T47D (cell line): Measurements from ENCODE around the gene OR12D1.
"Not testable (repeated sequence)": the region's sequence is repeated elsewhere in the genome, so short reads cannot be mapped to it uniquely, and the experiment has no call there.

Experiments used
- DNase-seq, 2 experiments: peaks; one replicate each; pipeline versions ENCODE4 v3.0.0 to v3.0.0-alpha.2; 2011 to 2012; ENCODE audit warnings: low read depth in 1 of 2, low spot score in 1 of 2
- JUND ChIP-seq: IDR thresholded peaks from 2 replicates; pipeline ENCODE4 v1.6.1; 2012; ENCODE audit warnings: low read depth
- in situ Hi-C: cut with HindIII; loops from 2 replicates; pipeline ENCODE4 v1.10.0; 2016; ENCODE audit warnings: low sequenced_read_pairs, low pct_unique_long_range_greater_than_20kb

Gene OR12D1

GRCh38 chr6:29442719-29443118 lies 28.0 kb downstream of the OR12D1 start:
- TF ChIP-seq JUND: no peak
- in situ Hi-C loops: no loop called here
- no peak for DNase-seq

- in situ Hi-C loops, DNase-seq: not testable (repeated sequence)
Observed at GRCh38 chr6:29444031-29444430, 29.3 kb downstream of the OR12D1 start.

DNA sequence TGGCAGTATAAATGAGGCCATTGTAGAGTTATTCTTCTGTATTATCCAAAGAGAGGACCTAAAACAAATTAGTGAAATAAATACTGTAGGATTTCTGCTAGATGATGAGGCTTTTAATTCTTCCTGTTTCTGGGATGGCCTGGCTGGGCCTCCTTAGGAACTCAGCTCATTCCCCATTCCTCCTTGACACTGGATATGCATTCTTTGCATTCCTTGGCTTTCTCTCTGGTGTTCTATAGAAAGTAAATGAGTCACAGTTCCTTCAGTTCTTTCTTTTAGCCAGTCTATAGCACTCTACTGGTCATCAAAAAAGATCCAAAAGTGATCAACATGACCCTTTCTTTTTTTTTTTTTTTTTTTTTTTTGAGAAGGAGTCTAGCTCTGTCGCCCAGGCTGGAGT lies 32.9 kb downstream of the OR12D1 start:
- no peak for TF ChIP-seq JUND
- in situ Hi-C loops: no loop called here
- DNase-seq: peak in 1 of 2 experiments; percentile 7

DNA sequence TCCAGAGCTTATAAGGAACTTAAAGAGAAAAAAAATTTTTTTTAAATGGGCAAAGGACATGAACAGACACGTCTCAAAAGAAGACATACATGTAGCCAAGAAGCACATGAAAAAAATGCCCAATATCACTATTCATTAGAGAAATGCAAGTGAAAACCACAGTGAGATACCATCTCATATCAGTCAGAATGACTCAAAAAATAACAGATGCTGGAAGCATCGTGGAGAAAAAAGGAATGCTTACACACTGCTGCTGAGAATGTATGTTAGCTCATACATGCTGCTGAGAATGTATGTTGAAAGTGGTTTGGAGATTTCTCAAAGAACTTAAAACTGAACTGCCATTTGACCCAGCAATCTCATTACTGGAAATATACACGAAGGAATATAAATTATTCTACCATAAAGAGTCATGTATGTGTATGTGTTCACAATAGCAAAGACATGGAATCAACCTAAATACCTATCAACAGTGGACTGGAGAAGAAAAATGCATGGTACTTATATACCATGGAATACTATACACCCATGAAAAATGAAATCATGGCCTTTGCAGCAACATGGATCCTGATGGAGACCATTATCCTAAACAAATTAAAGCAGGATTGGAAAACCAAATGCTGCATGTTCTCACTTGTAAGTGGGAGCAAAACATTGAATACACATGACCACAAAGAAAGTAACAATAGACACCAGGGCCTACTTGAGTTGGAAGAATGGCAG lies 36.9 kb downstream of the OR12D1 start:
- no peak for TF ChIP-seq JUND
- DNase-seq: no peak
- in situ Hi-C loops: no loop called here

DNA sequence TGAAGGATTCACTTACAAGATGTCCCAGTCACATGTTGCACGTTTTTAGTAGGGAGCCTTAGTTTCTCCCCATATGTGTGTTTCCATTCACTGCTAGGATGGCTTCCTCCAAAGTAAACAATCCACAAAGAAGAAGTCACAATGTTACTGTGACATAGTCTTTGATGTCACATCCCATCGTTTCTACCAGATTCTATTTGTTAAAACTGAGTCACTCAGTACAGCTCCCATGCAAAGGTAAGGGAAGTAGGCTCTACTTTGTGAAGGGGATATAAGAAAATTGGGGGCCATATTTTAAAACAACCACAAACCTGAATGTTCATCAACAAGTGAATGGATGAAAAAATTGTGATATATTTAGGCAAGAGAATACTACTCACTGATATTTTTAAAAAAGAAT lies 42.2 kb downstream of the OR12D1 start, which contains the start of the genes OR11A1 and OR2H1:
TSS of gene OR11A1 (minus strand) at position 101 of the 400 bp plus-strand sequence. CDS start 29,430 bp downstream, outside the sequence.
TSS of gene OR2H1 (plus strand) at position 185 of the 400 bp plus-strand sequence. CDS start 4,615 bp downstream, outside the sequence.
- in situ Hi-C loops: no loop called here

DNA sequence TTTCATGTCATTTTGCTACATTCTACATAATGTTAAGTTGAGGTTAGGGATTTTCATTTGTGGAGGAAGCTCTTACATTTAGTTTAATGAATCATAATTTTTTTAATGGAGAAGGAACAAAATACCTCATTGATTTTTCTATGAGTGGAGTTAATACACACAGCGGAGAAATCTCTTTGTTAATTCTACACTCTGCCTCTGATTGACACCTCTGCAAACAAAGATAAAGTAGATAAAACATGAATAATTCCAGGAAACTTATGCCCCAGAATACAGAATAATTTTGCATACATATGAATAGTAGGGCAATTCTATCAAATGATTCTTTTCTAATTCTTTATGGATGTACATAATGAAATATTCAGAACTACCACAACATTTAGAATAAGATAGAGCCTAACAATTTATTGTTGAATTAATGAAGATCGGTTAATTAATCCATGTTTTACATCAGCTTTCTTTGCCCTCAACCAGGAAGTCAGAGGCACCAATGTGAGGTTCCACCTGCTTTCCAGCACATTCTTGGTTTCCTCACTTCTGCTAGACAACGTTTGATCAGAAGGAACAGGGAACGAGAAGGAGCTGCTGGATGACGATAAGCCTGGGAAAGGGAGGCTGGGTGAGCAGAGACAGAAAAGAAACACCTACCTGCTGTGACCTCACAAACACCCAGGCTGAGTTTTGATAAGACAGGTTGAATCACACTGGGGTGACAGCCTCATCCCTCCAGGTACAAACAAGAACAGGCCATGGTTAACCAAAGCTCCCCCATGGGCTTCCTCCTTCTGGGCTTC lies 46.5 kb downstream of the OR12D1 start:
- DNase-seq: no peak
- in situ Hi-C loops: no loop called here
- no peak for TF ChIP-seq JUND

More for the DNA sequence above, 42.2 kb downstream of the OR12D1 start, which contains the start of the genes OR11A1 and OR2H1:
- no peak for DNase-seq
- no peak for TF ChIP-seq JUND

DNA sequence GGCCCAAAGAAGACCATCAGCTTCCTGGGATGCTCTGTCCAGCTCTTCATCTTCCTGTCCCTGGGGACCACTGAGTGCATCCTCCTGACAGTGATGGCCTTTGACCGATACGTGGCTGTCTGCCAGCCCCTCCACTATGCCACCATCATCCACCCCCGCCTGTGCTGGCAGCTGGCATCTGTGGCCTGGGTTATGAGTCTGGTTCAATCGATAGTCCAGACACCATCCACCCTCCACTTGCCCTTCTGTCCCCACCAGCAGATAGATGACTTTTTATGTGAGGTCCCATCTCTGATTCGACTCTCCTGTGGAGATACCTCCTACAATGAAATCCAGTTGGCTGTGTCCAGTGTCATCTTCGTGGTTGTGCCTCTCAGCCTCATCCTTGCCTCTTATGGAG lies 47.3 kb downstream of the OR12D1 start:
- DNase-seq: no peak
- in situ Hi-C loops: no loop called here
- no peak for TF ChIP-seq JUND

GRCh38 chr6:29465279-29465678 lies 50.6 kb downstream of the OR12D1 start:
- no peak for TF ChIP-seq JUND
- in situ Hi-C loops: no loop called here
- DNase-seq: no peak

GRCh38 chr6:29465801-29466200 lies 51.1 kb downstream of the OR12D1 start:
- in situ Hi-C loops: no loop called here
- no peak for DNase-seq
- no peak for TF ChIP-seq JUND

DNA sequence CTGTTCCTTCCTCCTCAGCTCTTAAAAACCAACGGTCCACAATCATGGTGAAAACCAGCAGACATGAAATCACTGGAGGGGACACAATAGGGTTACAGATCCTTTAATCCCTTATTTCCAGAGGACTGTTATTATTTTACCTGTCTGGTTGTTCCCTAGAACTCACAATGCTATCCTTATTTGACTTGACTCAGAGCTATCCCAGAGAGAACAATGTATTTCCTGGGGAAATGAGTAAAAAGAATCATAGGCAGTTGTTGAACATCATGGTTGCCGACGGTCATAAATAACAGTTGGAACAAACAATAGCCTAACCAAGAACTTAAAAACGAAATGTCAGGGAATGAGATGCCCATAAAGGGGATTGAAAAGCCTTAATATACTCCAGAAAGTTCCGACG lies 51.5 kb downstream of the OR12D1 start:
- DNase-seq: no peak
- TF ChIP-seq JUND: no peak
- in situ Hi-C loops: no loop called here
